IPS-18a (cell line): Measurements from ENCODE around the gene CCNA2.

Experiments used
- H3K27ac ChIP-seq: one replicate; pipeline ENCODE4 v1.5.1; 2013; ENCODE audit warnings: low read length
- H3K27me3 ChIP-seq: one replicate; pipeline ENCODE4 v1.6.1; 2013; ENCODE audit warnings: mild to moderate bottlenecking, low read length; ENCODE audit not compliant: control insufficient read depth, insufficient read depth
- H3K36me3 ChIP-seq: one replicate; pipeline ENCODE4 v1.6.1; 2013; ENCODE audit warnings: low read depth, low read length; ENCODE audit not compliant: control insufficient read depth
- H3K4me1 ChIP-seq: one replicate; pipeline ENCODE4 v1.6.1; 2013; ENCODE audit warnings: low read depth, low read length; ENCODE audit not compliant: control insufficient read depth
- H3K4me3 ChIP-seq: one replicate; pipeline ENCODE4 v1.5.1; 2013; ENCODE audit warnings: low read length
- H3K9ac ChIP-seq: one replicate; pipeline ENCODE4 v1.6.1; 2013; ENCODE audit warnings: mild to moderate bottlenecking, low read length, moderate library complexity
- H3K9me3 ChIP-seq: one replicate; pipeline ENCODE4 v1.6.1; 2013; ENCODE audit warnings: low read depth, low read length; ENCODE audit not compliant: control insufficient read depth

CCNA2 gene

DNA sequence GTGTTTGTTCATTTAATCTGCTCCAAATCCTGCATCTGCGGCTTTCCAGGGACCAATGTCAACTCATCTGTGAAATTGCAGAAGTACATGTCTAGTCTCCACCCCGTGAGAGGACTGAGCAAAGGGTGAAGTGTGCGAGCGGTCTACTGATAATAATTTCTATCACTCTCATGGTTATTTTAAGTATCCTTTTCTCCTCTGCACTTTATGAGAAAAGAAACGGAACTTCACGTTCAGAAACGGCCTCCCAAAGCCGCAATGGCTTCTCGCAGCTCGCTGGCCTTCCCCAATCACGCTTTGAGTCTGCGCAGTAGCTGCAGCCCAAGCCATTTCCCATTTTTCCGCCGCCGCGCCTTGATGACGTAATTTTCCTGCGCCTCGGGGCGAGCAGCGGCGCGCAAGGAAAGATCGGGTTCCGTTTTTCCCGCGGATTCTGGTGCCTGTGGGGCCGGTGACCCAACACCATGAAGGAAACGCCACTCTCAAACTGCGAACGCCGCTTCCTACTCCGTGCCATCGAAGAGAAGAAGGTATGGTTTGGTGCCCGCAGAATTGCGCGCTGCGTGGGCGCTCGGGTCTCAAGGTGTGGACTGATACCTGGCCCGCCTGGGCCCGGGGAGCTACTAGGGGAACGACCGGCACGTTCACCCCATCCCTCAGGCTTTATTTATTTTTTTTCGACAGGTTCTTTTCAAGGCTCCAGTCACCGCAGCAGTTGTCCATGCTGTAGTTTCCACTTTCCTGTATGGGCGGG lies 22.5 kb downstream of the CCNA2 start, which contains the start of gene EXOSC9:
TSS of gene EXOSC9 (plus strand) at position 363 of the 754 bp plus-strand sequence. CDS start at position 465, 102 bp downstream.
- peak within 1 kb of the TSS; percentile 94 for H3K27ac ChIP-seq
- no peaks in the 10 kb centered on the region for H3K27me3 ChIP-seq
- no peaks in the 10 kb centered on the region for H3K9me3 ChIP-seq
- H3K36me3 ChIP-seq: peaks cover 32% of the 10 kb centered on the region
- peak within 1 kb of the TSS; percentile 99 for H3K9ac ChIP-seq
- peak within 1 kb of the TSS; percentile 98 for H3K4me3 ChIP-seq
- peaks cover 12% of the 10 kb centered on the region for H3K4me1 ChIP-seq

DNA sequence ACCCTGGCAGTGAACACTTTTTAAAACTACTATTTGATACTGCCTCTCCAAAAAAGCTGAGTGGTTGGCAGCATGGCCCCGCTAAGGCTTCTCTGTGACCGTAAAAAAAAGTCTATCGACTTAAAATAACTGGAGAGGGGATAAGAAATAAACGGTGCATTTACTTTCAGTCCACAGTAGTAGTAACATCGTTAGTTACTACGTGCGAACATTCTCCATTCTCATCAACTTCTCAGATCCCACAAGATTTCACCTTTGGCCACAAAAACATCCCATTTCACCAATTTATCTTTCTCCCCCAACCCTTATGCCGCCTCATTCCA lies 23.1 kb downstream of the CCNA2 start:
- Histone ChIP-seq H3K36me3 (peaks cover 27% of the 10 kb centered on the region), H3K27ac (peak overlapping the region; percentile 94), H3K9me3 (no peaks in the 10 kb centered on the region), H3K4me1 (peaks cover 17% of the 10 kb centered on the region), H3K4me3 (peak overlapping the region; percentile 98), H3K9ac (peak overlapping the region; percentile 99), H3K27me3 (no peaks in the 10 kb centered on the region)

DNA sequence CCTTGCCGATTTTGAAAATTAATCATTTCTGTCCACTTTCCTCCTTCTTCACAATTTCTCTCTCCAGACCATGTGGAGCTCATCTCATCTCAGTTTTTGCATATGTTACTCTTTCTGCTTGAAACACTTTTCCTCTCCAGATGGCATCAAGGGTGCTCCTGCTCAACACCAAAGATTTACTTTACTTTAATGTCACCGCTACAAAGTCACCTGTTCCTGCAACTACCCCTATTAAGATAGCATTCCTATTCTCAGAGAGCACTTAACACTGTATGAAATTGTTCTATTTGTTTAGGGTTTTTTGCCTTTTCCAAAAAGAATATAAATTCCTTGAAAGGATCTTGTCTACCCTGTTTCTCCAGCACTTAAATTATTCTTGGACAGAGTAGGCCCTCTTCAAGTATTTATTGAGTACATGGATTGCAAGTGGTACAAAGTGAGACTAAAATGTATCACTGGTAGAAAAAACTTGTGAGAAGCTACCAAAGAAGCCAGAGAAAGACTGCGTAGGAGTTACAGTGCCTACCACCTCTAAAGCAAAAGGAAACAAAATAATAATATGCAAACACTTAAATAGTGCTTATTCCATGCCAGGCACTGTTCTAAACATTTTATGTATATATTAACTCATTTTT lies 23.7 kb downstream of the CCNA2 start:
- Histone ChIP-seq H3K27ac (no peak overlapping the region), H3K36me3 (peaks cover 21% of the 10 kb centered on the region), H3K4me3 (no peak overlapping the region)

DNA sequence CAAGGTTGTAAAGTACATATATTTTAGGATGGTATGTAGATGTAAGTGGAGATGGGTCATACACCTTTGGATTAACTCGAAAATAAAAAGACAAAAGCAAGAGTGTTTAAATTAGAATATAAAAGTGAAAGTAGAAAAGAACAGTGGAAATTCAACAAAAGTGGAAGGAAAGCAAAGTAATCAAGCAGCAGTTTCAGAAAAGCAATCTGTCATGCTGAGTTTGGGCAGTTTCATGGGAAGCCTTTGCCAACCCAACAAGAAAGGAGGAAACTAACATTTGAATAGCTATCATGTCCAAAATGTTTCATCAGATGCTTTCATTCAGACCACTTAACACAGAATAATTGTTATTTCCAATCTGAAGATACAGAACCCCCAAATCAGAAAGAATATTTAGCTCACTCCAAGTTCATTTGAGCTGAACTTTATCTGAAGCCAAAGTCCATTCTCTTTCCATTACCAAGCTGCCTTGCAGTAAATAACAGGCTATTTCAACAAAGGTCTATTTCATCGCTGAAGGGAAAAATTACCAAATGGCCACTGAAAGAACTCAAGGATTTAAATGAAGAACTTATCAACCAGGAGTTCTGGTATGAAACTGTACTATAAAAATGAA lies 24.4 kb downstream of the CCNA2 start:
- no peak overlapping the region for H3K27ac ChIP-seq
- H3K9ac ChIP-seq: no peak overlapping the region
- H3K27me3 ChIP-seq: no peaks in the 10 kb centered on the region
- peaks cover 14% of the 10 kb centered on the region for H3K36me3 ChIP-seq
- H3K4me1 ChIP-seq: peaks cover 21% of the 10 kb centered on the region
- H3K4me3 ChIP-seq: no peak overlapping the region
- H3K9me3 ChIP-seq: no peaks in the 10 kb centered on the region

More for the DNA sequence above, 23.7 kb downstream of the CCNA2 start:
- Histone ChIP-seq H3K9ac (no peak overlapping the region), H3K4me1 (peaks cover 21% of the 10 kb centered on the region), H3K9me3 (no peaks in the 10 kb centered on the region), H3K27me3 (no peaks in the 10 kb centered on the region)

DNA sequence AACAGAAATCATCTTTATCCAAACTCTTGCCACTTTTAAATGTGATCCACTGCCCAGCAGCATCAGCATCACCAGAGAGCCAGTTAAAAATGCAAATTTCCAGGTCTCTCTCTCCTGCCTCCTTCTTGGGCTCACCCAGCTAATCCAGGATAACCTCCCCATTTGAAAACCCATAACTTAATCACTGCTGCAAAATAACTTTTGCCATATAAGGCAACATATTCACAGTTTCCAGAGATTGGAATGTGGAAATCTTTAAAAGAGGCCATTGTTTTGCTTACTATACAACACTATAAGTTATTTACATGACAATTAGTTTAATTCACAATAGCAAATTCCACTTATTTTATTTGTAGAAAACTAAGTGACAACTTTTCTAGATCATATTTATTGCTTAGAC lies 27.4 kb downstream of the CCNA2 start:
- H3K9ac ChIP-seq: peak overlapping the region; percentile 51
- H3K27ac ChIP-seq: peak overlapping the region; percentile 73

DNA sequence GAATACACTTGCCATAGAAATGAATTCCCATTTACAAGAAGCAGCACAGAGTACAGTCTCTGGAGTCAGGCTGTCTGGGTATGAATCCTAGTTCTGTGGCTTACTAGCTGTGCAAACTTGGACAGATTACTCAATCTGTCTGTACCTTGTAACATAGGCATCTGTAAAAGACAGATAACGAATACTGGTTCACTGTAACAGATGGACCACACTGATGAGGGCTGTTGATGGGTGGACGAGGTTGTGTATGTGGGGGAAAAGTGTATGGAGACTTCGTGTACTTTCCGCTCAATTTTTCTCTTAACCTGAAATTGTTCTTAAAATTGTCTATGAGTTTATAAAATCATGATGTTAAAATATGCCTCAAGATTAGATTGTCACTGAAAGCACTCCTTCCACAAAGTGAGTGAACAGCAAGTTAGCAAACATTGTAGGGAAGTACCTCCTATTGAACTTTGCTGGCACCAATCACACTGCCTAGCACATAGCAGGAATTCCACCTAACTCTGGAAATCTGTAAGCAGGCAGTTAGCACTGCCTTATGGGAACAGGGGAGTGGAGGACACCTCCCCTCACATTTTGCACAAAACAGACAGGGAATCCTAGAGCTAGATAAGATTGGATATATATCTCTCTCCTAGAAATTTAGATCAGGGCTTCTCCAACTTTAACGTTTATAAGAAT lies 29.0 kb downstream of the CCNA2 start:
- H3K36me3 ChIP-seq: no peaks in the 10 kb centered on the region
- no peaks in the 10 kb centered on the region for H3K27me3 ChIP-seq
- no peak overlapping the region for H3K9ac ChIP-seq
- no peak overlapping the region for H3K4me3 ChIP-seq
- no peak overlapping the region for H3K27ac ChIP-seq
- peaks cover 16% of the 10 kb centered on the region for H3K4me1 ChIP-seq
- no peaks in the 10 kb centered on the region for H3K9me3 ChIP-seq

More for the DNA sequence above, 27.4 kb downstream of the CCNA2 start:
- Histone ChIP-seq H3K27me3 (no peaks in the 10 kb centered on the region), H3K36me3 (no peaks in the 10 kb centered on the region), H3K9me3 (no peaks in the 10 kb centered on the region), H3K4me3 (peak overlapping the region; percentile 13), H3K4me1 (peaks cover 21% of the 10 kb centered on the region)

DNA sequence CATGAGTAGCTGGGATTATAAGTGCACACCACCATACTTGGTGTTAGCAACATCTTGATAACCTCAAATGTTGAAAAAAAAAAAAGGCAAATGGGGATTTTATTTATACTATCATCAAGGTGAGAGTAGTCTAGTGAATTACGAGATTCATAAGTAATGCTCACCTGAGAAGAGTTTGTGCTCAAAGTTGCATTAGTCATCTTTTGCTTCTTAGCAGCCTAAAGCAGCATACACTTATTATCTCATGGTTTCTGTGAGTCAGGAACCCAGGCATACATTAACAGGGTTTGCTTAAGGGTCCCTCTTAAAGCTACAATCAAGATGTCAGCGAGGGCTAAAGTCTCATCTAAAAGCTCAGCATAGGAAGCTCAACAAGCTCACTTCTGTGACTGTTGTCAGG lies 30.7 kb downstream of the CCNA2 start:
- no peak overlapping the region for H3K27ac ChIP-seq
- no peaks in the 10 kb centered on the region for H3K27me3 ChIP-seq

DNA sequence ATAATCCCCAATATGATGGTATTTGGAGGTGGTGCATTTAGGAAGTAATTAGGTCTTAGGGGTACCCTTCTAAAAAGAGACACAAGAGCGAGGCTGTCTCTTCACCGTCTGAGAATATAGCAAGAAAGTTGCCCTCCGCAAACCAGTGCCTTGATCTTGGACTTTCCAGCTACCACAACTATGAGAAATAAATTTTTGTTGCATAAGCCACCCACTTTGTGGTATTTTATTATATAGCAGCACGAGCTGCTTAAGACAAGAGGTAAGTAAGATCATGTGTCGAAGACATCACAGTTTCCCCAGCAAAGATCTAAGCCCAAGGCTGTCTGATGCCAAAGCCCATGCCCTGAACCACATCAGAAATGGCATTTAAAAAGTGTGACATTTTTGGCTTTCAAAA lies 32.2 kb downstream of the CCNA2 start:
- no peaks in the 10 kb centered on the region for H3K9me3 ChIP-seq
- H3K4me3 ChIP-seq: no peak overlapping the region
- H3K4me1 ChIP-seq: peaks cover 13% of the 10 kb centered on the region
- no peaks in the 10 kb centered on the region for H3K36me3 ChIP-seq
- no peak overlapping the region for H3K9ac ChIP-seq
- H3K27ac ChIP-seq: no peak overlapping the region
- H3K27me3 ChIP-seq: no peaks in the 10 kb centered on the region

More for the DNA sequence above, 30.7 kb downstream of the CCNA2 start:
- peaks cover 16% of the 10 kb centered on the region for H3K4me1 ChIP-seq
- H3K9ac ChIP-seq: no peak overlapping the region
- no peak overlapping the region for H3K4me3 ChIP-seq
- H3K9me3 ChIP-seq: no peaks in the 10 kb centered on the region
- H3K36me3 ChIP-seq: no peaks in the 10 kb centered on the region

DNA sequence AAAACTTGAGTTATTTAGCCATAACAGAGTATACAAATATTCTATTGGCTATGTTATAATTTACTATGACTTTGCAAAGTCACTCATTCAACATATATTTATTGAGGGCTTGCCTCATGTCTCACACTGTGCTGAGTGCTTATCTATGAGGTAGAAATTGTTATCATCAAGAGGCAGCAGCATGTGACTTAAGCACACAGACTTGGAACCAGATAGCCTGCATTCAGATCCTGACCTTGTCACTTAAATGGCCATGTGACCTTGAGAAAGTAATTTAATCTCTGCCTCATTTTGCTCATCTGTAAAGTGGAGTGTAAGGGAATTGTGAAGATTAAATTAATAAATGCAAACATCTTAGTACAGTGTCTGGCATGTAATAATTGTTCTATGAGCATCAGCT lies 32.7 kb downstream of the CCNA2 start:
- H3K4me3 ChIP-seq: no peak overlapping the region
- H3K36me3 ChIP-seq: no peaks in the 10 kb centered on the region
- H3K27me3 ChIP-seq: no peaks in the 10 kb centered on the region
- no peak overlapping the region for H3K9ac ChIP-seq
- H3K4me1 ChIP-seq: peaks cover 8% of the 10 kb centered on the region
- H3K27ac ChIP-seq: no peak overlapping the region
- H3K9me3 ChIP-seq: no peaks in the 10 kb centered on the region

DNA sequence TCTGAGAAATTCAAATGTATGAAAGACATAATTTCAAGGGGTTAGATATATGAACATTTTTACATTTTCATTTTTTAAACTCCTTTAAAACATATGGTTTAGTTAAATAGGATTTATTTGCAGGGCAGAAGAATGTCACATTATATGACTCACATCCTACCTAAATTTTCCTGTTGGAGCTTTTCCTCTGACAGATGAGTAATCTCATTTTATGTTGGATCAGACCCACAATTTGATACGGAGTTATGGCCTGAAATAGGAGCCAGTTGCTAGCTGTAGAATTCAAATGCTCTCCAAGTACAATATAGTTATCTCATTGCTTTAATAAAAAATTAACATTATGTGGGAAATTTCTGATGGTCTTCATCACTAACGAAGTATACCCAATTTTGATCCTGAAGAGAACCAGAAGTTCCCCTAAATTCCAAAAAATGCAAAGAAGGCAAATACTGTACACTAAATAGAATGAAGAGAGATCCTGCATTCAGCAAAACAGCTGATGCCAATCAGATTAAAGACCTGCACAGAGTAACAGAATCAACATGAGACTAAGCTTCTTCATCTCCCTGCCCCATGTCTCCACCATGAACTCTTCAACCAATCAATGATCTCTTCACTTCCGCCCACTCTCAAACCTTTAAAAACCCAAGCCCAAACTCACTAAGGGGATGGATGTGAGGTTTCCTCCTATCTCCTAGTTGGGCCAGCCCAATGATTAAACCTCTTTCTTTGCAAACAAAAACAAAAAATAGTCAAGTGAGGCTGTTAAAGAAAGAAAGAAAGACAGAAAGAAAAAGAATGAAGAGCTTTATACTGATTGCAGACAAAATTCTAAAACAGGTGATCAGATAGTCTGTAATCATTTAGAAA lies 33.5 kb downstream of the CCNA2 start:
- Histone ChIP-seq H3K27me3 (no peaks in the 10 kb centered on the region), H3K9ac (no peak overlapping the region), H3K9me3 (no peaks in the 10 kb centered on the region), H3K36me3 (no peaks in the 10 kb centered on the region), H3K4me1 (no peaks in the 10 kb centered on the region), H3K27ac (no peak overlapping the region), H3K4me3 (no peak overlapping the region)

DNA sequence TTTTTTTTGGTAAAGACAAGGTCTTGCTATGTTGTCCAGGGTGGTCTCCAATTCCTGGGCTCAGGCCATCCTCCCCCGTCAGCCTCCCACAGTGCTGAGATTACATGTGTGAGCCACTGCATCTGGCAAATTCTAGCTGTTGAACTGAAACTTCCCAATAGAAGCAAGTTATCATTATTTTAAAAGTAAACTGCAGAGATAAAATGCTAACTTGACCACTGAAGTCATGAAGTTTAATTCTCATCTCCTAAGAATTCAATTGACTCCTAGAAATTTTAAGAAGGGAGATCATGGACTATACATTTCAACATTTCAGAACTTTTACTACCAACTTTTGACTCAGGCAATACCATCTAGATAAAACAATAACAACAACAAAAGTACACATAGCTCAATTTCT lies 34.2 kb downstream of the CCNA2 start:
- no peaks in the 10 kb centered on the region for H3K4me1 ChIP-seq
- H3K4me3 ChIP-seq: no peak overlapping the region
- no peaks in the 10 kb centered on the region for H3K9me3 ChIP-seq
- no peaks in the 10 kb centered on the region for H3K27me3 ChIP-seq
- no peaks in the 10 kb centered on the region for H3K36me3 ChIP-seq
- no peak overlapping the region for H3K9ac ChIP-seq
- no peak overlapping the region for H3K27ac ChIP-seq
